B cell (primary cell): ENCODE measurements around the gene UHRF1. TPM values are rescaled to one million over a fixed set of nuclear protein-coding genes. Genes with fewer than 3 reads are reported as not detected.

Experiments
- ATAC-seq: fragments of 200-7000 bp; cut with Tn5 transposase; one replicate; pipeline ENCODE4 v1.10.0; 2021; ENCODE audit warnings: low read depth, mild to moderate bottlenecking, moderate number of reproducible peaks, moderate library complexity
- CTCF ChIA-PET: fragments of 350-600 bp; sonication (Branson Sonifier 250); formaldehyde crosslinking; loops from one replicate; lab custom pipeline; 2021; ENCODE audit warnings: antibody characterized with exemption, inconsistent platforms; lab: Charles Lee
- POLR2A ChIA-PET: fragments of 350-600 bp; sonication (Branson Sonifier 250); formaldehyde crosslinking; loops from one replicate; lab custom pipeline; 2021; ENCODE audit warnings: antibody characterized with exemption; lab: Charles Lee
- DNase-seq: peaks from one replicate; pipeline ENCODE4 v3.0.0; 2013
- H2AFZ ChIP-seq: 2 replicates; pipeline ENCODE4 v1.6.1; 2012; ENCODE audit warnings: mild to moderate bottlenecking, low read depth, low read length; ENCODE audit not compliant: insufficient read depth, poor library complexity, severe bottlenecking
- H3K27ac ChIP-seq, 2 donors: 1 replicate in 1 of 2; 2 replicates in 1 of 2; pipeline ENCODE4 v1.5.1; 2012 to 2013; ENCODE audit warnings: low read length in 2 of 2, mild to moderate bottlenecking in 2 of 2, moderate library complexity in 1 of 2
- H3K27me3 ChIP-seq, 4 experiments: fragments of 200-600 bp in 1 of 4; sonication (generic) in 1 of 4; replicated peaks in 1 of 4; 1 replicate in 2 of 4; 2 replicates in 2 of 4; pipeline versions ENCODE4 v1.6.1 to v1.7.0; 2013 to 2016; ENCODE audit warnings: low read length in 3 of 4, mild to moderate bottlenecking in 2 of 4, mixed read lengths in 1 of 4, moderate library complexity in 1 of 4; ENCODE audit not compliant: insufficient read depth in 4 of 4, control insufficient read depth in 3 of 4; ENCODE audit errors: control extremely low read depth in 1 of 4
- H3K36me3 ChIP-seq, 2 experiments: replicated peaks in 1 of 2; 1 replicate in 1 of 2; 2 replicates in 1 of 2; pipeline versions ENCODE4 v1.6.1 to v1.7.1; 2013; ENCODE audit warnings: low read length in 1 of 2; ENCODE audit not compliant: insufficient read depth in 2 of 2, control insufficient read depth in 1 of 2; ENCODE audit errors: control extremely low read depth in 1 of 2, extremely low read depth in 1 of 2
- H3K4me1 ChIP-seq, 2 donors: fragments of 200-600 bp in 1 of 2; sonication (generic) in 1 of 2; 1 replicate in 1 of 2; 2 replicates in 1 of 2; pipeline versions ENCODE4 v1.5.1 to v1.6.1; 2013 to 2017; ENCODE audit warnings: low read length in 2 of 2; ENCODE audit not compliant: control insufficient read depth in 2 of 2, insufficient read depth in 2 of 2
- H3K4me2 ChIP-seq: replicated peaks from 2 replicates; pipeline ENCODE3; 2012; ENCODE audit warnings: mild to moderate bottlenecking, low read depth, low read length; ENCODE audit not compliant: poor library complexity, severe bottlenecking
- H3K4me3 ChIP-seq, 5 experiments: fragments of 200-600 bp in 1 of 5; sonication (generic) in 1 of 5; 1 replicate in 3 of 5; 2 replicates in 2 of 5; pipeline versions ENCODE4 v1.5.1 to v1.7.0; 2011 to 2016; ENCODE audit warnings: low read length in 4 of 5, mild to moderate bottlenecking in 4 of 5, low read depth in 2 of 5, control low read depth in 1 of 5, moderate library complexity in 1 of 5; ENCODE audit not compliant: insufficient read depth in 1 of 5; ENCODE audit errors: control extremely low read depth in 1 of 5, extremely low read depth in 1 of 5
- H3K79me2 ChIP-seq: fragments of 200-600 bp; sonication (generic); one replicate; pipeline ENCODE4 v1.6.0; 2016; ENCODE audit warnings: low read length; ENCODE audit not compliant: control insufficient read depth, insufficient read depth
- H3K9ac ChIP-seq: fragments of 200-600 bp; sonication (generic); 2 replicates; pipeline ENCODE4 v1.6.1; 2017; ENCODE audit warnings: mild to moderate bottlenecking, low read length, moderate library complexity
- H3K9me3 ChIP-seq, 3 donors: one replicate each; pipeline versions ENCODE4 v1.6.1 to v1.7.1; 2013; ENCODE audit warnings: low read length in 2 of 3; ENCODE audit not compliant: control insufficient read depth in 2 of 3, insufficient read depth in 1 of 3; ENCODE audit errors: control extremely low read depth in 1 of 3
- H4K20me1 ChIP-seq: 2 replicates; pipeline ENCODE4 v1.6.0; 2012; ENCODE audit warnings: mild to moderate bottlenecking, low read length; ENCODE audit not compliant: insufficient read depth, control insufficient read depth, poor library complexity, severe bottlenecking
- H3K27ac Mint-ChIP-seq: one replicate; pipeline ENCODE4 v1.8.0; 2021; ENCODE audit warnings: mixed read lengths
- H3K27me3 Mint-ChIP-seq: one replicate; pipeline ENCODE4 v1.8.0; 2021; ENCODE audit warnings: mixed read lengths
- H3K4me1 Mint-ChIP-seq: one replicate; pipeline ENCODE4 v1.8.0; 2021; ENCODE audit warnings: mixed read lengths
- H3K4me3 Mint-ChIP-seq: one replicate; pipeline ENCODE4 v1.8.0; 2021; ENCODE audit warnings: mixed read lengths
- H3K9me3 Mint-ChIP-seq: one replicate; pipeline ENCODE4 v1.8.0; 2022; ENCODE audit warnings: mixed read lengths; ENCODE audit not compliant: insufficient read depth
- EZH2 ChIP-seq: IDR thresholded peaks from 2 replicates; pipeline ENCODE4 v1.6.1; 2012; ENCODE audit warnings: borderline replicate concordance, low read depth, mild to moderate bottlenecking, moderate library complexity, low read length; ENCODE audit not compliant: insufficient read depth, poor library complexity, severe bottlenecking
- WGBS: methylation state at CpG from one replicate; pipeline ENCODE4 v1.1.5; 2013; ENCODE audit warnings: missing lambda C conversion rate; ENCODE audit not compliant: insufficient coverage; 5-methylcytosine and 5-hydroxymethylcytosine counted together
- intact Hi-C: fragments of 100-400 bp; cut with micrococcal nuclease; formaldehyde crosslinking; loops from one replicate; pipeline ENCODE4 v1.10.0; 2022
- polyA plus RNA-seq: library from polyadenylated mRNA; depleted of rRNA; stranded (reverse); fragments of >200 nt; gene quantifications from 2 replicates; pipeline ENCODE4 v1.2.3, GENCODE V29; 2012
- total RNA-seq, 2 donors: library from RNA; stranded (reverse); fragments of 120-200 nt in 1 of 2; gene quantifications; 1 replicate in 1 of 2; 2 replicates in 1 of 2; pipeline versions ENCODE4 v1.2.3 to v1.2.4, GENCODE V29; 2013 to 2022
- TF ChIP-seq, protein P1 (sequence below): fragments of 200-600 bp; IDR thresholded peaks from one replicate; pipeline ENCODE4 v1.8.0; 2022; ENCODE audit warnings: antibody characterized with exemption, mild to moderate bottlenecking

UHRF1 gene
- total and polyA plus RNA-seq, 2 donors (not counting 1 experiment from before 2014, with no cell fraction given): 0.32 to 0.55 TPM

DNA sequence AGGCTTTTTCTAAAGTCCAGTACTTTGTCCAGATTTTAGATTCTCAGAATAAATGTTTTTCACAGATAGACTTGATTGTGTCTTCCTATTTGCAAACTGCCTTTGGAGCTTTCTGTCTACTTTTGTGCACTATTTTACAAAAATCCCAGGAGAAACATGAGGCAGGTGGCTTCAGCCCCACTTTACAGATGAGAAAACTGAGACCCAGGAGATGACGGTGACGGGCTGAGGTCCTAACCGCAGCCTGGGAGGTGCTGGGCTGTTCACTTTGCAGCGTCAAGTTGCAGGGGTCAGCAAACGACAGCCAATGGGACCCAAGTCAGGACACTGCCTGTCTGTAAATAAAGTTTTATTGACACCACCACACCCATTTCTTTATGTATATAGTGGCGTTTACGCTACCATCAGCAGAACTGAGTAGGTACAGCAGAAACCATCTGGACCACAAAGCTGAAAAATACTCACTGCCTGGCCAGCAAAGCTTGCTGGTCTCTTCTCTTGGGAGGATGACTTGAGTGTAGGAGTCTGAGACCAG lies 52.9 kb downstream of the UHRF1 start:
- ChIA-PET POLR2A (no interaction called here), CTCF (interaction anchor here (1.0 kb wide), 1 partner anchor 50 kb away, joined by 3 read pairs; no protein-coding TSS in a partner anchor)
- H3K27ac Mint-ChIP-seq: no peak overlapping the region
- Histone ChIP-seq H3K9ac (no peak overlapping the region), H3K4me1 (no peaks in the 10 kb centered on the region), H3K27ac (no peak overlapping the region), H3K4me3 (no peak overlapping the region), H3K27me3 (no peaks in the 10 kb centered on the region), H2AFZ (no peak overlapping the region), H3K9me3 (no peaks in the 10 kb centered on the region), H3K4me2 (no peak overlapping the region), H3K36me3 (no peaks in the 10 kb centered on the region), H3K79me2 (no peaks in the 10 kb centered on the region), H4K20me1 (no peaks in the 10 kb centered on the region)
- 100% methylated on average over 2 of the region's 7 CpGs for WGBS
- intact Hi-C loops: no loop called here
- peaks cover 2% of the 10 kb centered on the region for H3K4me1 Mint-ChIP-seq
- H3K27me3 Mint-ChIP-seq: no peaks in the 10 kb centered on the region
- ATAC-seq (no peak), DNase-seq (no peak)
- H3K9me3 Mint-ChIP-seq: no peaks in the 10 kb centered on the region
- no peak overlapping the region for H3K4me3 Mint-ChIP-seq
- TF ChIP-seq, protein P1, sequence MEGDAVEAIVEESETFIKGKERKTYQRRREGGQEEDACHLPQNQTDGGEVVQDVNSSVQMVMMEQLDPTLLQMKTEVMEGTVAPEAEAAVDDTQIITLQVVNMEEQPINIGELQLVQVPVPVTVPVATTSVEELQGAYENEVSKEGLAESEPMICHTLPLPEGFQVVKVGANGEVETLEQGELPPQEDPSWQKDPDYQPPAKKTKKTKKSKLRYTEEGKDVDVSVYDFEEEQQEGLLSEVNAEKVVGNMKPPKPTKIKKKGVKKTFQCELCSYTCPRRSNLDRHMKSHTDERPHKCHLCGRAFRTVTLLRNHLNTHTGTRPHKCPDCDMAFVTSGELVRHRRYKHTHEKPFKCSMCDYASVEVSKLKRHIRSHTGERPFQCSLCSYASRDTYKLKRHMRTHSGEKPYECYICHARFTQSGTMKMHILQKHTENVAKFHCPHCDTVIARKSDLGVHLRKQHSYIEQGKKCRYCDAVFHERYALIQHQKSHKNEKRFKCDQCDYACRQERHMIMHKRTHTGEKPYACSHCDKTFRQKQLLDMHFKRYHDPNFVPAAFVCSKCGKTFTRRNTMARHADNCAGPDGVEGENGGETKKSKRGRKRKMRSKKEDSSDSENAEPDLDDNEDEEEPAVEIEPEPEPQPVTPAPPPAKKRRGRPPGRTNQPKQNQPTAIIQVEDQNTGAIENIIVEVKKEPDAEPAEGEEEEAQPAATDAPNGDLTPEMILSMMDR: no peak
- no peak for TF ChIP-seq EZH2

DNA sequence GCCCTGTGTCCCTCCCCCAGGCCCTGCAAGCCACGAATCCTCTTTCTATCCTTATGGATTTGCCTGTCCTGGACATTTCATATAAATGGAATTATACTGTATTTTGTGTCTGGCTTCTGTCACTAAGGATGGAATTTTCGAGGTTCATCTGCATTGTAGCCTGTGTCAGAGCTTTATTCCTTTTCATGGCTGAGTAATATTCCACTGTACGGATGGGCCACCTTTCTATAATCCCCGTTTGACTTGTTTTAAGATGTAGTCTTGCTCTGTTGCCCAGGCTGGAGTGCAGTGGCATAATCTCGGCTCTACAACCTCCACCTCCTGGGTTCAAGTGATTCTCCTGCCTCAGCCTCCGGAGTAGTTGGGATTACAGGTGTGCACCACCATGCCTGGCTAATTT lies 55.8 kb downstream of the UHRF1 start:
- CTCF ChIA-PET: no interaction called here
- H3K4me3 ChIP-seq: no peak overlapping the region
- intact Hi-C loops: loop anchor here (5.0 kb wide), 1 partner anchor 937 kb away; the partner anchor contains the start of genes NDUFA11 and VMAC

More for the DNA sequence above, 55.8 kb downstream of the UHRF1 start:
- no peak for TF ChIP-seq EZH2
- TF ChIP-seq, protein P1: no peak
- no peaks in the 10 kb centered on the region for H3K9me3 Mint-ChIP-seq
- no peak overlapping the region for H3K9ac ChIP-seq
- peaks cover 7% of the 10 kb centered on the region for H3K79me2 ChIP-seq
- H3K27ac Mint-ChIP-seq: no peak overlapping the region
- H3K4me1 Mint-ChIP-seq: peaks cover 9% of the 10 kb centered on the region
- H3K27me3 ChIP-seq: no peaks in the 10 kb centered on the region
- H4K20me1 ChIP-seq: peaks cover 7% of the 10 kb centered on the region
- no peaks in the 10 kb centered on the region for H3K36me3 ChIP-seq
- no peak overlapping the region for H2AFZ ChIP-seq
- DNase-seq (no peak), ATAC-seq (no peak)
- 100% methylated on average over 3 of the region's 6 CpGs for WGBS
- H3K9me3 ChIP-seq: no peaks in the 10 kb centered on the region
- peaks cover 10 to 15% of the 10 kb centered on the region in 2 donors for H3K4me1 ChIP-seq
- H3K27ac ChIP-seq: no peak overlapping the region
- H3K4me3 Mint-ChIP-seq: no peak overlapping the region
- H3K4me2 ChIP-seq: no peak overlapping the region
- POLR2A ChIA-PET: interaction anchor here (0.6 kb wide), 1 partner anchor 96 kb away, joined by 6 read pairs; no protein-coding TSS in a partner anchor
- no peaks in the 10 kb centered on the region for H3K27me3 Mint-ChIP-seq
